KOPT-K1 (cell line): ENCODE measurements around the gene THADA.
"Not testable (repeated sequence)": the region's sequence is repeated elsewhere in the genome, so short reads cannot be mapped to it uniquely, and the experiment has no call there.

Source experiments
- H3K27ac ChIP-seq: fragments of 200-600 bp; sonication (generic); 2 replicates; pipeline ENCODE4 v1.5.1; 2016; ENCODE audit warnings: antibody characterized with exemption, mild to moderate bottlenecking, low read depth, low read length; ENCODE audit not compliant: poor library complexity, severe bottlenecking
- H3K36me3 ChIP-seq: fragments of 200-600 bp; sonication (generic); 2 replicates; pipeline ENCODE4 v1.5.1; 2017; ENCODE audit warnings: antibody characterized with exemption, mild to moderate bottlenecking, low read length, moderate library complexity; ENCODE audit not compliant: insufficient read depth
- H3K9me3 ChIP-seq: fragments of 200-600 bp; sonication (generic); 2 replicates; pipeline ENCODE4 v1.5.1; 2017; ENCODE audit warnings: antibody characterized with exemption, low read length, mild to moderate bottlenecking; ENCODE audit not compliant: insufficient read depth, poor library complexity, severe bottlenecking

The THADA gene

GRCh38 chr2:43405829-43406228 lies 190.0 kb downstream of the THADA start:
- H3K36me3 ChIP-seq, result no peaks in the 10 kb centered on the region
- H3K9me3 ChIP-seq, result no peaks in the 10 kb centered on the region
- H3K27ac ChIP-seq, result no peak overlapping the region

DNA sequence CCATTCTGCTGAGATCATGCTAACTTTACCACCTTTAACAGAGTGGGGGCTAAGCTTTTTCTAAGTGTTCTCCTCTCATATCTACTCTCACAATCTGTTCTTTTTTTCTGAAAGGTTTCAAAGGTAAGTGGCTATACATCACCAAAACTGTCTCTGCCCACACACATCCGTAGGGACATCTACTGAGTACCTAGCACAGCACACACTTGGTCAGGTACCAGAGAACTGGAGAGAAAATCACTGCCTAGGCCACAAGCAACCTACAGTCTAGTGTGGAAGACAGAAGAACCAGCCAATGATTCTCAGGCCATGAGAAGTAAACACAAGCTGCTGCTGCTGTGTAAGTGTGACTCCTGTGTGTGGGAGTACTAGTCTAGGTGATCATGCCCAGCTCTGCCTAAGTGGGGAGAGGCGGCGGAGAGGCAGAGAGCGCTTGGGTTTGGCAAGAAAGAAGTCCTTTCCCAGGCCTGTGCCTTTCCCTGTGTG lies 193.3 kb downstream of the THADA start:
- H3K9me3 ChIP-seq, result no peaks in the 10 kb centered on the region
- H3K27ac ChIP-seq, result no peak overlapping the region
- H3K36me3 ChIP-seq, result peaks cover 7% of the 10 kb centered on the region

- no peaks in the 10 kb centered on the region for H3K9me3 ChIP-seq
- H3K27ac ChIP-seq, result no peak overlapping the region
- peaks cover 12% of the 10 kb centered on the region for H3K36me3 ChIP-seq
Measured at GRCh38 chr2:43402002-43402401, 193.8 kb downstream of the THADA start.

GRCh38 chr2:43400508-43400907 lies 195.3 kb downstream of the THADA start:
- no peaks in the 10 kb centered on the region for H3K9me3 ChIP-seq
- no peak overlapping the region for H3K27ac ChIP-seq
- H3K36me3 ChIP-seq, result peaks cover 25% of the 10 kb centered on the region

DNA sequence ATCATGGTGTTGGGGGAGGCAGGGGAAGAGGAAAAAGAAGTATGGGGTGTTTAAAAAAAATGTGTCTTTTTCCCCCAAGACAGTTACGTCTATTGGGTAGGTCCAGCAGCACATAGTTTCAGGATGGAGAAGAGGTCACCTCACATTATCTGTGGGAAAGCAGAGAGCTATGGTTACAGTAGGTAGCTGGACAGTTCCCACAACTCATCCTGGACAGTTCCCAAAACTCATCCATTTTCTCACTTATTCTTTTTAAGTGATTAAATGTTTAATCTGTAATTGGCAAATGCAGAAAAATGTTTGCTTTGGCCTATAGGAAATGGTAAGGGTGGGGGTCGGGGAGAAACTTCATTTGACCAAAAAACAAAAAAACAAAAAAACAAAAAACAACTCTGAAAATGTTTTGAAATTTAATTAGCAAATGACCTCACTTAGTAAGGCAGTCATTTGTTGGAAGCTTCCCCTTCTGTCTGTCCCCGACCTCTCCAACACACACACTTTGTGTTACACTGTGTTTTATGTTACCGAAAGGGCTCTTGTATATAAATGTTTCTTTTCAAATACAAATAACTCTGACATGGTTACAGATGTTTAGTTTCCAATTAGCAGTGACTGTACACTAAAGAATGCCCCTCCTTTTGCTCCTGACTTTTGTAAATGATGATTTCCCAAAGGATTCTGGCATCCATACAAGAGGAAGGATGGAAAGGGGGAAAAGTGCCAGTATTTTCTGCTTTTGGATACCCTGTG lies 196.1 kb downstream of the THADA start:
- Histone ChIP-seq H3K27ac (no peak overlapping the region), H3K9me3 (no peaks in the 10 kb centered on the region), H3K36me3 (peaks cover 34% of the 10 kb centered on the region)

- no peak overlapping the region for H3K27ac ChIP-seq
- peaks cover 34% of the 10 kb centered on the region for H3K36me3 ChIP-seq
- no peaks in the 10 kb centered on the region for H3K9me3 ChIP-seq
Measured at GRCh38 chr2:43399098-43399497, 196.7 kb downstream of the THADA start.

GRCh38 chr2:43397821-43398220 lies 198.0 kb downstream of the THADA start:
- Histone ChIP-seq H3K36me3 (peaks cover 45% of the 10 kb centered on the region), H3K9me3 (no peaks in the 10 kb centered on the region), H3K27ac (no peak overlapping the region)

- Histone ChIP-seq H3K36me3 (peaks cover 49% of the 10 kb centered on the region), H3K27ac (no peak overlapping the region), H3K9me3 (no peaks in the 10 kb centered on the region)
Measured at GRCh38 chr2:43397411-43397810, 198.4 kb downstream of the THADA start.

DNA sequence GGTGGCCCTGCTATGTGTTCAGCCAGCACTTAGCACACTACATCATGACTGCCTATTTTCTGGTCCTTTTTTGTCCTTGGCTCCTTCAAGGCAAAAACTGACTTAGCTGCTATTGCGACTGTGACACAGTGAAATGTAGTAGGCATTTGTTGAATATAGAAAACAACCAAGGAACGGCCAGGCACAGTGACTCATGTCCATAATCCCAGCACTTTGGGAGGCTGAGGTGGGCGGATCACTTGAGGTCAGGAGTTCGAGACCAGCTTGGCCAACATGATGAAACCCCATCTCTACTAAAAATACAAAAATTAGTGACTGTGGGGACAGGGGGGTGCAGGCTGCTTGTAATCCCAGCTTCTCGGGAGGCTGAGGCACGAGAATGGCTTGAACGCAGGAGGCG lies 199.5 kb downstream of the THADA start:
- H3K27ac ChIP-seq, result not testable (repeated sequence)

GRCh38 chr2:43393918-43394317 lies 201.9 kb downstream of the THADA start:
- Histone ChIP-seq H3K36me3 (peaks cover 51% of the 10 kb centered on the region), H3K9me3 (no peaks in the 10 kb centered on the region), H3K27ac (no peak overlapping the region)

More for the DNA sequence above, 199.5 kb downstream of the THADA start:
- H3K9me3 ChIP-seq, result not testable (repeated sequence)
- peaks cover 51% of the 10 kb centered on the region for H3K36me3 ChIP-seq

DNA sequence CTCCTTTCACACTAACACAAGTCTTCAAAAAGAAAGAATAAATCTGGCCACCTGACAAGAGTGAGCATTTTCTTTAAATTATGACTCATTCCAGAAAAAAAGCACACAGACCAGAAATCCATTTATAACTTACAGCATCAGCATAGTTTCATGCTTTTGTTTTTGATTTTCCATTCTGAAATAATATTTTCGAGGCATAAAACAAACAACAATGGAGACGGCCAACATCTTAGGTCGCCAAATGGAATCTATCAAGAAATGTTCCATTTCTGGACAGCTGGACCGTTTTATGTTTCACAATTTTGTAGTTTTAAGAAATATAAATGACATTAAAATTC lies 204.0 kb downstream of the THADA start:
- Histone ChIP-seq H3K36me3 (peaks cover 38% of the 10 kb centered on the region), H3K9me3 (no peaks in the 10 kb centered on the region), H3K27ac (no peak overlapping the region)

GRCh38 chr2:43391201-43391877 lies 204.5 kb downstream of the THADA start:
- H3K36me3 ChIP-seq, result peaks cover 34% of the 10 kb centered on the region
- no peak overlapping the region for H3K27ac ChIP-seq
- H3K9me3 ChIP-seq, result no peaks in the 10 kb centered on the region

- H3K9me3 ChIP-seq, result no peaks in the 10 kb centered on the region
- no peak overlapping the region for H3K27ac ChIP-seq
- peaks cover 18% of the 10 kb centered on the region; the same call in 1 of the 2 replicates for H3K36me3 ChIP-seq
Measured at GRCh38 chr2:43389581-43390466, 206.0 kb downstream of the THADA start.

DNA sequence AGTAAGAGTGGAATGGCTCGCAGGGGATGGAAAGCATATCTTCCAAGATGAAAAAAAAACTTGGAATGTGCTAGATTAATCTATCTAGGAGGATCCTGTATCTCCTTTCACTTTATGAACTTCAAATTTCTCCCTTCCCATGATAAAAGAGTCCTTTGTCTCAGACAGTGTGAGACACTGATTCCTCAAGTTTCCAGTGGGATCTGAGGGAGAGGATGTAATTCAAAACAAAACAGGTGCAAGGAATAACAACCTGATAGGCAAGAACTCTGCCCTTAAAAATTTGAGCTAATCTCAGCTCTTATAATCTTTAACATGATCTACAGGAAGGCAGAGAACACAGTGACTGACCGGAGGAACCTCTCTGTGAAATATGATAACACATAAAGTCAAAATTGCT lies 207.5 kb downstream of the THADA start:
- Histone ChIP-seq H3K36me3 (peaks cover 11% of the 10 kb centered on the region; the same call in 1 of the 2 replicates), H3K27ac (no peak overlapping the region), H3K9me3 (no peaks in the 10 kb centered on the region)
